ENCODE measurements around the gene MYBPH. TPM values are rescaled to one million over a fixed set of nuclear protein-coding genes. Genes with fewer than 3 reads are reported as not detected.
A peak's percentile ranks its signal among the peaks of the same experiment; 100 is the strongest.

Gene MYBPH
- total RNA-seq, 1 donor from 2014 or later: not detected

GRCh38 chr1:203150511-203151297 is 24.9 kb downstream of the MYBPH start:
- ATAC-seq (no peak), DNase-seq (ENCODE audit: low spot score) (no peak)

- no peak for DNase-seq (ENCODE audit: low spot score)
- peak; percentile 52 for ATAC-seq
Measured at GRCh38 chr1:203149188-203149840, 26.3 kb downstream of the MYBPH start.

GRCh38 chr1:203148579-203148978 is 27.0 kb downstream of the MYBPH start:
- DNase-seq (ENCODE audit: low spot score) (no peak), ATAC-seq (no peak)

- DNase-seq (ENCODE audit: low spot score) (no peak), ATAC-seq (peak; percentile 38)
Measured at GRCh38 chr1:203148127-203148526, 27.5 kb downstream of the MYBPH start.

- no peak for DNase-seq (ENCODE audit: low spot score)
Measured at GRCh38 chr1:203147376-203147775, 28.2 kb downstream of the MYBPH start.

GRCh38 chr1:203146537-203146936 is 29.1 kb downstream of the MYBPH start:
- ATAC-seq (no peak), DNase-seq (ENCODE audit: low spot score) (no peak)

More at GRCh38 chr1:203147376-203147775, 28.2 kb downstream of the MYBPH start:
- no peak for ATAC-seq

DNA sequence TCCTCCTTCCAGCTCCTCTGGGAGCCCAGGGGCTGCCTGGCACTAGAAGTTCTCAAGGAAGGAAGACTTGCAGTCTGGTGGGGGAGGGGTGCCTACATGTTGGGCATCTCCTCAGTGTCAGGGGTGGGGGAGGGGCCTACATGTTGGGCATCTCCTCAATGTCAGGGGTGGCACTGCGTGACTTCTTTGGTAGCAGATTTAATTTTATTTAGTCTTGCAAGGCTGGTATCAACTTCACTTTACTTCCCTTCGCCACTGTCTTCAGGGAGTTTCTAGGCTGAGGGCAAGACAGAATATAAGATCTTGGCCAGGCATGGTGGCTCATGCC is 29.6 kb downstream of the MYBPH start:
- ATAC-seq (no peak), DNase-seq (ENCODE audit: low spot score) (no peak)

DNA sequence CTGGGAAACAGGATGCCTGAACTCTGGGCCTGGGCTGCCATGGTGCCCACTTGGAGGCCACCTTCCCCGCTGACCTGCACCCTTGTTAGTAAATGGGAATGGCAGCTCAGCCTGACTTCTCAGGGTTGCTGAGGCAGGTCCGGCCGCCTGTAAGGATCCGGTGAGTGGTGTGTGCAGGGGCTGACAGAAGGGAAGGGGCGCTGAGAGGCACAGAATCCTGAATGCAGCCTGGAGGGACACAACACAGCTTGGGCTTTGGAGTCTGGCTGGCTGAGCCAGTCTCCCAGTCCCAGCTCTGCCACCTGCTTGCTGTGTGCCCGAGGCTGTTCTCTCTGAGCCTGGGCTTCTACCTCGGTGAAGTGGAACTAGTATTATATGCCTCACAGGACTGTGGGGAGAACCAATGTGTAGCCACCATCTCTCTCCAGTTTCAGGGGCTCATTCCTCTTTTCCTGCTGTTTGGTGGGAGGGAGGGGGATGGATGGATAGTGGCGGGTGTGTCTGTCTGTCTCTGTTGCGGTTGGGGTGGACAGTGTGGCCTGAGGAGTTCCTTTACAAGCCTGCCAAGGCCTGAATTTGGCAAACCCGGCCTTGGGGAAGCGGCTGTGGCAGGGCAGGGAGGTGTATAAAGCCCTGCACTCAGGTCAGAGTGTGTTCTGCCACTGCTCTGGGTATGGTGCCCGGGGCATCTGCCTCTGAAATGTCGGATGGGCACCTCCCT is 30.1 kb downstream of the MYBPH start:
- ATAC-seq: no peak

GRCh38 chr1:203144661-203145060 is 31.0 kb downstream of the MYBPH start:
- DNase-seq (ENCODE audit: low spot score): no peak
- no peak for ATAC-seq

More for the DNA sequence above, 30.1 kb downstream of the MYBPH start:
- DNase-seq (ENCODE audit: low spot score): no peak

GRCh38 chr1:203143641-203144040 is 32.0 kb downstream of the MYBPH start:
- DNase-seq (ENCODE audit: low spot score): no peak

GRCh38 chr1:203142684-203143408 is 32.8 kb downstream of the MYBPH start:
- no peak for DNase-seq (ENCODE audit: low spot score)
- ATAC-seq: no peak

More at GRCh38 chr1:203143641-203144040, 32.0 kb downstream of the MYBPH start:
- no peak for ATAC-seq

GRCh38 chr1:203142124-203142523 is 33.5 kb downstream of the MYBPH start:
- ATAC-seq: no peak
- DNase-seq (ENCODE audit: low spot score): no peak

DNA sequence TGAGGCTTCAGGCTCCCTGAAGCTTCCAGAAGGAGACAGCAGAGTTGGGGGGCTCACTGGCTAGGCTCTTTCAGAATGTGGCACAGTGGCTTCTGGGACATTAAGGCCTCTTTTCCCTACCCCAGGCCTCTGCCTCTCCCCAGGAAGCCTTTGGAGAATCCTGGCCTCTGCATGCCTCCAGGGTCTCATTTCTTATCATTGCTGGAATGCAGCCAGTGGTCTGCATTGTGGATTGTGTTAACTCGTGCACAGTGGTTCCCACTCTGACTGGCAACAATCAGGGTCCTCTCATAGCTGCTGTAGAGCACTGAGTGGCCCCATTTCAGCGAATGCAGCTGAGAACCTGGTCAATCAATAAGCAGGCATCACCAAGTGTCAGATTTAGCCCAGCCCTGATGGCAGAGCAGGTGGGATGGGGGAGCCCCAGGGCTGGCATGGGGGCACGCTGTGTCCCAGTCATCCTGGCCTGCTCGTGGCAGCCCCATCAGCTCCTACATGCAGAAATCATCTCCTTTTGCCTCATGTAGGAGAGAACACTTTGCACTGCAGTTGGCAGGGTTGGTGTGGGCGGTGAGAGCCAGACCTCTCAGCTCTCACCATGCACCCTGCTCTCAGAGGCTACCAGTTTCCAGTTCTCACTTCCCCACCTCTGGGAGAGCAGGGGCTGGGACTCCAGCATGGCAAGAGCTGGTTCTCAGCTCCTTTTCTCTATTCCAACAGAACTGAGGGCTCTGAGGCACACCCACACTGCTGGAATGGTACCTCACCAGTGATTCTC is 34.7 kb downstream of the MYBPH start:
- no peak for ATAC-seq

DNA sequence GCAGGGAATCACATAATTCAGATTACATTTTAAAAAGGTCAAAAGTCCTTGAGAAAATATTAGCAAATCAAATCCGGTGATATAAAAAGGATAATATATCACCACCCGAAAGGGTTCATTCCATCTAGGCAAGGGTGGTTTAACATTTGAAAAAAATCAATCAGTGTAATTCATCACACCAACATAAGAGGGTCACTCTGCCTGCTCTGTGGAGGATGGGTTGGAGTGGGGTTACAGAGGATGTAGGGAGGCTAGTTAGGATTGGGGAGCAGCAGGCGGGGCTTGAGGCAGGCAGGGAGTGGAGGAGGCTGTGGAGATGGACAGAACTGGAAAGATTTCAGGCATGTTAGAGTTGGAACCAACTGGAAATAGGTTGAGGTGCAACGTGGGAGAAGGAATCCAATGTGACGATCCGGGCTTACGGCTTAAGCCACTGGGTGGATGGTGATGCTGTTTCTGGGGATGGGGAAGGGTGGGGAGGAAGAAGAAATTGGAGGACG is 35.6 kb downstream of the MYBPH start:
- DNase-seq (ENCODE audit: low spot score) (no peak), ATAC-seq (no peak)

More for the DNA sequence above, 34.7 kb downstream of the MYBPH start:
- DNase-seq (ENCODE audit: low spot score): no peak

GRCh38 chr1:203138066-203138465 is 37.6 kb downstream of the MYBPH start:
- DNase-seq (ENCODE audit: low spot score) (no peak), ATAC-seq (no peak)

GRCh38 chr1:203137324-203137723 is 38.3 kb downstream of the MYBPH start:
- no peak for DNase-seq (ENCODE audit: low spot score)
- ATAC-seq: no peak

- no peak for ATAC-seq
Measured at GRCh38 chr1:203136409-203137042, 39.1 kb downstream of the MYBPH start.

GRCh38 chr1:203135636-203136305 is 39.9 kb downstream of the MYBPH start:
- DNase-seq (ENCODE audit: low spot score) (no peak), ATAC-seq (no peak)

More at GRCh38 chr1:203136409-203137042, 39.1 kb downstream of the MYBPH start:
- no peak for DNase-seq (ENCODE audit: low spot score)

Measured in left lobe of liver (tissue), 2 donors.